WI38 (cell line): Measurements from ENCODE around the gene HS6ST3.

Source experiments
- H3K4me3 ChIP-seq: 2 replicates; pipeline ENCODE4 v1.5.1; 2011; ENCODE audit warnings: low read depth, mild to moderate bottlenecking, control low read depth, low read length
- TF ChIP-seq, protein P1 (sequence below): IDR thresholded peaks from 2 replicates; pipeline ENCODE4 v1.5.1; 2012; ENCODE audit warnings: low read depth, mild to moderate bottlenecking, control low read depth, low read length

HS6ST3 gene

DNA sequence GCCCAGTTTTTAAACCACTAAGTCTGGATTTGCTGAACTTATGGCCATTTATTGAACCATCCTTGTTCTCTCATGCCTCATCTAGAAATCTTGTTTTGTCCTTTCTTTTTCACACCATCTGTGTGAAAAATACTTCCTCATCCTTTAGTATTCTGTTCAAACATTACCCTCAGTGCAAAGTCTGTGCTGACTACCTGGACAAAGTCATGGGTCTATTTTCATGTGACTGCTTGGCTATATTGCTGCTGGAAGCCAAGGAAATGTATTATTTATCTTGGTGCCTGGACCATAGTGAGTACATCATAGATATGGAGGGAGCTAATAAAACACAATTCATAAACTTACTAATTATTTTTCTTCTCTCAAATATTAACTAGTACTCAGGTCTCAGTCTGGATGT is 591.9 kb downstream of the HS6ST3 start:
- no peak overlapping the region for H3K4me3 ChIP-seq
- TF ChIP-seq, protein P1, sequence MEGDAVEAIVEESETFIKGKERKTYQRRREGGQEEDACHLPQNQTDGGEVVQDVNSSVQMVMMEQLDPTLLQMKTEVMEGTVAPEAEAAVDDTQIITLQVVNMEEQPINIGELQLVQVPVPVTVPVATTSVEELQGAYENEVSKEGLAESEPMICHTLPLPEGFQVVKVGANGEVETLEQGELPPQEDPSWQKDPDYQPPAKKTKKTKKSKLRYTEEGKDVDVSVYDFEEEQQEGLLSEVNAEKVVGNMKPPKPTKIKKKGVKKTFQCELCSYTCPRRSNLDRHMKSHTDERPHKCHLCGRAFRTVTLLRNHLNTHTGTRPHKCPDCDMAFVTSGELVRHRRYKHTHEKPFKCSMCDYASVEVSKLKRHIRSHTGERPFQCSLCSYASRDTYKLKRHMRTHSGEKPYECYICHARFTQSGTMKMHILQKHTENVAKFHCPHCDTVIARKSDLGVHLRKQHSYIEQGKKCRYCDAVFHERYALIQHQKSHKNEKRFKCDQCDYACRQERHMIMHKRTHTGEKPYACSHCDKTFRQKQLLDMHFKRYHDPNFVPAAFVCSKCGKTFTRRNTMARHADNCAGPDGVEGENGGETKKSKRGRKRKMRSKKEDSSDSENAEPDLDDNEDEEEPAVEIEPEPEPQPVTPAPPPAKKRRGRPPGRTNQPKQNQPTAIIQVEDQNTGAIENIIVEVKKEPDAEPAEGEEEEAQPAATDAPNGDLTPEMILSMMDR = no peak

DNA sequence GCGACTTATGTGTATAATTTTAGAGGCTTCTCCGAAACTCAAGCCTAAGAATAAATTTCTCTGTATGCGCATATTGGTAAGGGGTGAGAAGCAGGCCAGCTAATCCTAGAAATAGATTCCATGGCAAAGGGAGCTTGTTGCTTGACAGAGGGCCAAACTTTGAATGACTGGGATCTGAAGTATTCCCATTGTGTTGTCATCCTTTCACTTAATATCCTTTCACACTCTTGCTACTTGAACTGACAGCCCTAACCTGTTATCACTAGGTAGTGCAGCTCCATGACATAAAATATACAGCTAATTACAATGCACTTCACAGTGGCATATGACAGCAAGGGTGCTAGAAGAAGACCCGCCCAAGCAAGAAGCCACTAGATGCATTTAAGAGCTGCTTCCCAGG is 594.6 kb downstream of the HS6ST3 start:
- TF ChIP-seq, protein P1 = no peak
- H3K4me3 ChIP-seq = no peak overlapping the region

DNA sequence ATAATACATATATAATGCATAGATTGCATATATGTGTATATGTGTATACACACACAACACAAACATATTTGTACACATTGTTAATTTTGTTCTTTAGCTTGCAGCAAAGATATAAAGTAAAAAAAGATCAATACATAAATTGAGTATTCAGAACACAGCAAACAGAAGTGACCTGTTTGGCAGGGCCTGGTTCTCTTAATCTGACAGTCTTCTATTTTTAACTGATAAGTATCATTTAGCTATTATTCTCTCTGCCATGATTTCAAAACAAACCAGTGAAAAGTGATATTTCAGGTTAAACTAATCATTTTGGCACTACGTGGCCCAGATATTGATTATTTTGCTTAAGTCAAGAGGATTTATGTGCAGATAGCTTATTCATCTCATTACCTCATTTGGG is 595.0 kb downstream of the HS6ST3 start:
- TF ChIP-seq, protein P1 = no peak

DNA sequence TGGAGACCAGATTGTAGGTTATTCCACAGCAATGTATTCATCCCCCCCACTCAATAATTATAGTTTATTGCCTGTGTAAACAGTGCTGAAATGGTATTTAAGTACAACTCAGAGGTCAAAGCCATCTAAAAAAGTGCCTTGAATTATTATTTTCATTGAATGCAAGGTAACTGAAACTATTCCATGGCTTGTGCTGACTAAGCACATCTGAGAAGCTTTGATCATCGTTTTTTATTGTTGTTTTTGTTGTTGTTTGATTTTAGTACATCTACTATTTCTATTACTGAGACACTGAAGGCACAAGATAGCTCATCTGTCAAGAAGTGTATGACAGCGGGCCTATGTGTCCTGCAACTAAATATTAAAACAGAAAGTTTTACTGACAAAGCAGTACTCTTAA is 596.4 kb downstream of the HS6ST3 start:
- H3K4me3 ChIP-seq = no peak overlapping the region
- TF ChIP-seq, protein P1 = no peak

More for the DNA sequence above, 595.0 kb downstream of the HS6ST3 start:
- no peak overlapping the region for H3K4me3 ChIP-seq

DNA sequence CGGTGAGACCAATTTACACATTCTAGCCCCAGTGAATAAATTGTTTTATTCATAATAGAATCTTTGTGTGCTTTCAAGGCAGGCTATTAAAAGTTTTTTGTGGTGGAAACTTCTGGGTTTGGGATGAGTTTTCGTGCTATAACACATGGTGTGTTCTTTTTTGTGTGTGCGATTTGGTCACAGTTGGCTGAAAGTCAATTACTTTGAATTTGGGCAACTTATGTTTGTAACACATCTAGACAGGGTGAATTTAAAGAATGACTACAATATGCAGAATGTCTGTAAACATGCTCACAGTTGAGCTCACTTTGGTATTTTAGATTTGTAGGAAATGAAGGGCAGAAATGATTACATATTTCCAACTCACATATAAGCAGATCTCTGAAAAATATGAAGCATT is 597.3 kb downstream of the HS6ST3 start:
- TF ChIP-seq, protein P1 = no peak
- H3K4me3 ChIP-seq = no peak overlapping the region

DNA sequence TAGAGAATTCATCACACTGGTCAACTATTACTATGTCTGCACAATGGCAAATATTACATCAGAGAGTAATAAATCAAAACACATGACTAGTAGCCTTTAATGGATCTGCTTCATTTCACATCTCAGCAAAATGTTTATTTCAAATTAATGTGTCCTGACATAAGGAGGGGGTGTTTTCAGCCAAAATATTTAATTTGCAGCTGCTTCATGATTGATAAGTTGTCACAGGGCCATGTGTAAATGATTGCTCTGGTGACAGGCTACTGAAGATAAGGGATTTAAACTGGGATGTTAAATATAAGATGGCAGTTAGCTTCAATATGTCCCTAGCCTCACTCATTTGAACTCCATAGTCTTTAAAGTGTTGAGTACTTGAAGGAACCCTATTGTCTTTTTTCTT is 601.1 kb downstream of the HS6ST3 start:
- TF ChIP-seq, protein P1 = no peak
- H3K4me3 ChIP-seq = no peak overlapping the region

DNA sequence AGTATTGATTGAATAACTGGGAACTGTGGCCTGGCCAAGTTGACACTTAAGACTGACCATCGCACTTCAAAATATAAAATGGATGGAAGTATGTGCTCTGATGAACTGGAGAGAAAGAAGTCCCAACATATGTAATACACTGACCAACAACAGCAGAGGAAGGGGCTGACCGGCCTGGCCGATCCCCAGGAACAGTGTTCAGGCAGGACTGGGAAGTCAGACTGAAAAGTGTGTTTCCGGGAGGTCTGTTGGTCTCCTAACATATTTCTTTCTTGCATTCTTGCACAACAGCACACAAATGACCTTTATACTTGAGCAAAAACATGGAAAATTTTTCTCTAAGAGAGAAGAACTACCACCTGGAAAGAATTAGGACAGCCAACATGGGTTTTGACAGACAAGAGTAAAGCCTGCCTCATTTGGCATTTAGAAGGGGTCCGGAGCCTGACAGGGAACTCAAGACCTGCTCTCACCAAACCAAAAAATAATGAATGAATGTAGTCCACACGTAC is 606.5 kb downstream of the HS6ST3 start:
- TF ChIP-seq, protein P1 = no peak
- H3K4me3 ChIP-seq = no peak overlapping the region
